GM10248 (cell line): Measurements from ENCODE around the gene KRTAP13-2.
A peak's percentile ranks its signal among the peaks of the same experiment; 100 is the strongest.

Source experiments
- CTCF ChIA-PET: fragments of 300-600 bp; sonication (Branson Sonifier 250); formaldehyde crosslinking; extraction: SDS; loops from one replicate; lab custom pipeline; 2021; ENCODE audit warnings: antibody characterized with exemption; lab: Yijun Ruan, JAX
- POLR2A ChIA-PET: fragments of 350-650 bp; sonication (Branson Sonifier 250); formaldehyde crosslinking; extraction: SDS; loops from one replicate; lab custom pipeline; 2020; ENCODE audit warnings: antibody characterized with exemption; lab: Yijun Ruan, JAX
- DNase-seq: peaks from one replicate; pipeline ENCODE4 v3.0.0; 2012; ENCODE audit errors: extremely low spot score
- TF ChIP-seq, protein P1 (sequence below): IDR thresholded peaks from 2 replicates; pipeline ENCODE4 v1.5.1; 2012; ENCODE audit warnings: mild to moderate bottlenecking, low read depth; ENCODE audit errors: extremely low read depth, missing control alignments, control extremely low read depth

KRTAP13-2 gene

DNA sequence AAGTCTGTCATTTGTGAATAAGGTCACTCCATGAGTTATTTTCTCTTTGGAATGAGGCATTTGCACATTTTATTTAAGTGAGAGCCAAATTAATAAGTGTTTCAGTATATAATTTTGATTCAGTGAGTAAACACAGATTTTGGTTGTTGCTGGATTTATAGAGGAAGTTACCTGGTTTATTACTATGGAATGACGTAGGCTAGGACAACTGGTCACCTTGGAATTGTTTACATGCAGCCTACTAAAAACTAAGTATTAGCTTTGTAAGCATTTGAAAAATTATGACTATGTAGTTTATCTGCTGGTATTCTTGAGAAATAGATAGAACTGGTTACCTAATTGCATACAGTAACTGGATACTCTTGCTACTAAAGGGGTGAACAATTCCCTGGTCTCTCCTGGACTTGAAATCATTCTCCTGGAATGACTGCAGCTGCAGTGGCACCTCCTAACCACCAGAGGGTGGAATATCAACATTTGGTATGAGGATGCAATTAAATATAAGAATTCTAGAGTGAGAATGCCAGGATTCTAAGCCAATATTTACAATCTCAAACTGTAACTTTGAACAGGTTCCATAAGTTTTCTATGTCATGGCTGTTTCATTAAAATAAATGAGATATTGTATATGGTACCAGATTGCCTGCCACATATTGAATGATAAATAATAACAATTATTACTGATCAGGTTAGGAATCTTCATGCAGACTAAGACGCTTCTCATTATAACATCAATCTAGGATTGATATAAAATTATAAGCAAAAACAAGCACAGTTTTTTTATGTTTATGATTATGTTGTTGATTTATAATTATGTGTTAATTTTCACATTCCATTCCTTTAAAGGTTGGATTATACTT lies 31.1 kb downstream of the KRTAP13-2 start:
- ChIA-PET CTCF (interaction anchor here (0.8 to 1.7 kb wide), 6 partner anchors 9 to 770 kb away, joined by 3 to 6 read pairs (median 4); no protein-coding TSS in a partner anchor), POLR2A (no interaction called here)
- peak; percentile 11 for DNase-seq
- TF ChIP-seq, protein P1, sequence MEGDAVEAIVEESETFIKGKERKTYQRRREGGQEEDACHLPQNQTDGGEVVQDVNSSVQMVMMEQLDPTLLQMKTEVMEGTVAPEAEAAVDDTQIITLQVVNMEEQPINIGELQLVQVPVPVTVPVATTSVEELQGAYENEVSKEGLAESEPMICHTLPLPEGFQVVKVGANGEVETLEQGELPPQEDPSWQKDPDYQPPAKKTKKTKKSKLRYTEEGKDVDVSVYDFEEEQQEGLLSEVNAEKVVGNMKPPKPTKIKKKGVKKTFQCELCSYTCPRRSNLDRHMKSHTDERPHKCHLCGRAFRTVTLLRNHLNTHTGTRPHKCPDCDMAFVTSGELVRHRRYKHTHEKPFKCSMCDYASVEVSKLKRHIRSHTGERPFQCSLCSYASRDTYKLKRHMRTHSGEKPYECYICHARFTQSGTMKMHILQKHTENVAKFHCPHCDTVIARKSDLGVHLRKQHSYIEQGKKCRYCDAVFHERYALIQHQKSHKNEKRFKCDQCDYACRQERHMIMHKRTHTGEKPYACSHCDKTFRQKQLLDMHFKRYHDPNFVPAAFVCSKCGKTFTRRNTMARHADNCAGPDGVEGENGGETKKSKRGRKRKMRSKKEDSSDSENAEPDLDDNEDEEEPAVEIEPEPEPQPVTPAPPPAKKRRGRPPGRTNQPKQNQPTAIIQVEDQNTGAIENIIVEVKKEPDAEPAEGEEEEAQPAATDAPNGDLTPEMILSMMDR: peak; percentile 56

DNA sequence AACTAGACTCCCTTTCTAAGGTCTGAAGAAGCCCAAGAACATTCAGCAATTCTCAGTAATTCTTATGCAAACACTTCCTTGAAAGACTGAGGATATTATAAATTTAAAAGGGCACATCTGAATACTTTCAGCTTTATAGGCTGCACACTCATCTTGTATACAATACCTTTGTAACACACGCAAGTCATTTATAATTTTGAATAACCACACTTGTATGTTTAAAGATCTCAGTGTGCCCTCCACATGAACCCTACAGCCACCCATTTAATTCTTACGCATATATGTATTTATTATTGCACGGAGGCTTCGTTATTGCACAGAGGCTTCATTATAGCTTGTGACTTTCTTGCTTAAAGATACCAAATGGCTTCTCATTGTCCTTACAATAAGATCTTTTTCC lies 33.4 kb downstream of the KRTAP13-2 start:
- CTCF ChIA-PET: interaction anchor here (1.4 kb wide), 1 partner anchor 11 kb away, joined by 3 read pairs; no protein-coding TSS in a partner anchor
- POLR2A ChIA-PET: no interaction called here
- TF ChIP-seq, protein P1: no peak
- no peak for DNase-seq

DNA sequence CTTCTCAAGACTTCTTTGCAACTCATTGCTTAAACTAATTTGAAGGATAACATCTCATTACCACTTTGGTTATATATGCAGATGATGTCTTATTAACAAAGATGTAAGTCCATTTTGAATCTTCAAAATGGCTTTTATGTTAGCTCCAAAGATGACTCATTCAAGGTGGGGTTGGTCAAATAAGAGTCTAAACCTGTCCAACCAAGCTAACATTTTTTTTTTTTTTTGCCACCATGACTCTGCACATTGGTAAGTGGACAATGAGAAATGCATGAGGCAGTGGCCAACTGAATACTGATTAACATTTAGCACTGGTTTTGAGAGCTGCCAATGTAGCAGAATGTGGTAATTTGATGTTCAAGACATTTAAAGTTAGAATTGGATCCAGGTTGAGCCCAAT lies 34.3 kb downstream of the KRTAP13-2 start:
- CTCF ChIA-PET: interaction anchor here (1.4 kb wide), 1 partner anchor 10 kb away, joined by 3 read pairs; no protein-coding TSS in a partner anchor
- TF ChIP-seq, protein P1: no peak

DNA sequence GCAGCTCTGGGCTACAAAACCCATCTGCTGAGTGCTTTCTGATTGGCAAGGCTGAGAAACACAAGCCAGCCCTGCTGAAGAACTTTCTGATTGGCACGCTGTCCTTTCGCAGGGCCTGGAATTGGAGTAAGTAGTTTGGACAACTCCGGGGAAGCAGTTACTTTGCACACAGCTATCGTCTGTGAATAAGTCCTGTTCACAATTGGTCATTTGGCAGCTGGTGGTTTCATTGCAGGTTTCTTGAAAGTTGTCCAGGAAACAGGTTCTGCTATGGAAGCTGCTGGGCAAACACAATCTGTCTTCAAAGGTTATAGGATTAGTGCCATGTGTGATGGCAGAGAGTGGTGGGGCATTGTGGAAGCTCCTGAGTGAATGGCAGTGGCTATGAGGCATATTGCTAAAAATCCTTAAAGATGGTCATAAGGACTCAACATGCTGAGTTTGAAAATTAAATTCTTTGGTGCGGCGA lies 34.8 kb downstream of the KRTAP13-2 start, which contains the start of gene KRTAP27-1:
Gene KRTAP27-1 (minus strand): TSS at position 419 of the 469 bp plus-strand sequence. CDS start 26 bp downstream, at position 393.
- ChIA-PET POLR2A (no interaction called here), CTCF (interaction anchor here (1.4 kb wide), 1 partner anchor 9 kb away, joined by 3 read pairs; no protein-coding TSS in a partner anchor)
- DNase-seq: no peak
- TF ChIP-seq, protein P1: no peak

More for the DNA sequence above, 34.3 kb downstream of the KRTAP13-2 start:
- POLR2A ChIA-PET: no interaction called here
- DNase-seq: no peak

DNA sequence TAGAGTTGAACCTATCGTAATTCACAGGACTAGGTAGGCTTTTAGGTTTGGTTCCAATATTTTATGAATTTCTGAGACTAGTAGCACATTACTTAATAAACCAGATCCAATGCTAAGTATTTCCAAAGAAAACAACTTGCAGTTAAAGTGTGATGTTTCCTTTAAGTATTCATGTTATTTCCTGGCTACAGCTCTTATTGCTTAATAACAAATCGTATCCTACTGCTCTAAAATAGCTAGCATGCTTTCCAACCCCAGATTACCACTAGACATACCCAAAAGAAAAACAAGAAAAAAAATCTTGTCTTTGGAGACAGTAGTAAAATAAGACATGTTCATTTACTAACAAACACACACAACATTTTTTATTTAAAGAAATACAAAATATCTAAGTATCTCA lies 35.5 kb downstream of the KRTAP13-2 start:
- DNase-seq: no peak
- POLR2A ChIA-PET: no interaction called here
- CTCF ChIA-PET: no interaction called here
- TF ChIP-seq, protein P1: no peak

DNA sequence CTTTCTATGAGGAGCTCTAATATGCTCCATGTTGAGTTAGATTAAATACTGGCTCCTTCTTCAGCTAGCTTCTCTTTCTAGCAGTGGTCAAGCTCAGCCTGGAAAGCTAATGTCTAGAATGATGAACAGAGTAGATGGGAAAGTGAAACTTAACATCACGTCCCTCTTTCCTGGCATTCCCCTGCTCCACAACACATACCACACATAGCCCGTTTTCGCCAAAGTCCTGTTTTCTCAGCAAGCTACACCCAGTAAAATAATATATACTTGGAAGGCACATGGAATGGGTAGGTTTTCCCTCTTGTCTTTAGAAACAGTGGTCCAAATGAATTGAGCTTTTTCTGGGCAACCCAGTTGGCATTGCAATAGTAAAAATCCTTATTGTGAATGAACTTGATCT lies 38.3 kb downstream of the KRTAP13-2 start:
- DNase-seq: no peak
- ChIA-PET CTCF (interaction anchor here (1.2 kb wide), 1 partner anchor 15 kb away, joined by 3 read pairs; the partner anchor contains the start of gene KRTAP23-1), POLR2A (no interaction called here)
- TF ChIP-seq, protein P1: no peak
